GM23248 (cell line): Measurements from ENCODE around the gene MICAL2. TPM values are rescaled to one million over a fixed set of nuclear protein-coding genes. Genes with fewer than 3 reads are reported as not detected.
A peak's percentile ranks its signal among the peaks of the same experiment; 100 is the strongest.

Experiments used
- DNase-seq: peaks from one replicate; pipeline ENCODE4 v3.0.0-alpha.2; 2015
- H2AFZ ChIP-seq: fragments of 200-600 bp; sonication (generic); 2 replicates; pipeline ENCODE4 v1.6.1; 2016; ENCODE audit warnings: antibody characterized with exemption
- H3F3A ChIP-seq: fragments of 200-600 bp; sonication (generic); 2 replicates; pipeline ENCODE4 v1.6.1; 2016; ENCODE audit warnings: mild to moderate bottlenecking, antibody characterized with exemption, mixed run types; ENCODE audit not compliant: insufficient read depth
- H3K27ac ChIP-seq: fragments of 200-600 bp; sonication (generic); 2 replicates; pipeline ENCODE4 v1.5.1; 2016; ENCODE audit warnings: mild to moderate bottlenecking
- H3K27me3 ChIP-seq: fragments of 200-600 bp; sonication (generic); replicated peaks from 2 replicates; pipeline ENCODE4 v1.6.1; 2016; ENCODE audit warnings: mild to moderate bottlenecking; ENCODE audit not compliant: insufficient read depth
- H3K36me3 ChIP-seq: fragments of 200-600 bp; sonication (generic); 2 replicates; pipeline ENCODE4 v1.6.1; 2016; ENCODE audit warnings: low read depth, mild to moderate bottlenecking
- H3K4me1 ChIP-seq: fragments of 200-600 bp; sonication (generic); 2 replicates; pipeline ENCODE4 v1.6.1; 2016; ENCODE audit warnings: mild to moderate bottlenecking; ENCODE audit not compliant: insufficient read depth
- H3K4me2 ChIP-seq: fragments of 200-600 bp; sonication (generic); one replicate; pipeline ENCODE4 v1.6.1; 2016; ENCODE audit warnings: mild to moderate bottlenecking; ENCODE audit not compliant: unreplicated experiment
- H3K4me3 ChIP-seq: fragments of 200-600 bp; sonication (generic); 2 replicates; pipeline ENCODE4 v1.5.1; 2016; ENCODE audit warnings: mild to moderate bottlenecking
- H3K79me2 ChIP-seq: fragments of 200-600 bp; sonication (generic); 2 replicates; pipeline ENCODE4 v1.6.1; 2016; ENCODE audit warnings: mild to moderate bottlenecking; ENCODE audit not compliant: insufficient read depth
- H3K9ac ChIP-seq: fragments of 200-600 bp; sonication (generic); 2 replicates; pipeline ENCODE4 v1.6.1; 2016; ENCODE audit warnings: mild to moderate bottlenecking
- H3K9me2 ChIP-seq: fragments of 200-600 bp; sonication (generic); 2 replicates; pipeline ENCODE4 v1.6.1; 2016; ENCODE audit warnings: mixed run types, mild to moderate bottlenecking, moderate library complexity; ENCODE audit not compliant: insufficient read depth
- H3K9me3 ChIP-seq: fragments of 200-600 bp; sonication (generic); one replicate; pipeline ENCODE4 v1.6.1; 2017; ENCODE audit warnings: low read depth
- H4K20me1 ChIP-seq: fragments of 200-600 bp; sonication (generic); 2 replicates; pipeline ENCODE4 v1.6.0; 2016; ENCODE audit not compliant: insufficient read depth
- EZH2 ChIP-seq: fragments of 200-600 bp; sonication (generic); IDR thresholded peaks from 2 replicates; pipeline ENCODE4 v1.6.1; 2018; ENCODE audit warnings: antibody characterized with exemption, mild to moderate bottlenecking; ENCODE audit not compliant: insufficient read depth, poor library complexity, severe bottlenecking
- EZH2phosphoT487 ChIP-seq: fragments of 200-600 bp; sonication (generic); IDR thresholded peaks from 2 replicates; pipeline ENCODE4 v1.6.1; 2018; ENCODE audit warnings: antibody characterized with exemption, moderate library complexity, mild to moderate bottlenecking, low read depth; ENCODE audit not compliant: insufficient read depth
- WGBS, 2 experiments: methylation state at CpG; one replicate each; pipeline ENCODE4 v1.1.6; 2015 to 2017; ENCODE audit warnings: low lambda C conversion rate in 2 of 2, low coverage in 1 of 2; ENCODE audit errors: missing lambda C conversion rate in 2 of 2; 5-methylcytosine and 5-hydroxymethylcytosine counted together
- in situ Hi-C: fragments of 300-500 bp; cut with MboI; formaldehyde crosslinking; loops from 2 replicates; pipeline ENCODE4 v1.15.0; 2020
- polyA plus RNA-seq: library from polyadenylated mRNA; unstranded; fragments of >200 nt; fragmentation: Nextera tagmentation; extraction: Ambion mirVana; gene quantifications from 2 replicates; pipeline ENCODE4 v1.2.1, GENCODE V29; 2016
- total RNA-seq: library from RNA; depleted of rRNA; stranded (reverse); fragments of >200 nt; shearing (Covaris generic); gene quantifications from 2 replicates; pipeline ENCODE4 v1.2.3, GENCODE V29; 2014

Gene MICAL2
- total and polyA plus RNA-seq, 2 experiments from 2014 or later = 83.3 to 158 TPM

DNA sequence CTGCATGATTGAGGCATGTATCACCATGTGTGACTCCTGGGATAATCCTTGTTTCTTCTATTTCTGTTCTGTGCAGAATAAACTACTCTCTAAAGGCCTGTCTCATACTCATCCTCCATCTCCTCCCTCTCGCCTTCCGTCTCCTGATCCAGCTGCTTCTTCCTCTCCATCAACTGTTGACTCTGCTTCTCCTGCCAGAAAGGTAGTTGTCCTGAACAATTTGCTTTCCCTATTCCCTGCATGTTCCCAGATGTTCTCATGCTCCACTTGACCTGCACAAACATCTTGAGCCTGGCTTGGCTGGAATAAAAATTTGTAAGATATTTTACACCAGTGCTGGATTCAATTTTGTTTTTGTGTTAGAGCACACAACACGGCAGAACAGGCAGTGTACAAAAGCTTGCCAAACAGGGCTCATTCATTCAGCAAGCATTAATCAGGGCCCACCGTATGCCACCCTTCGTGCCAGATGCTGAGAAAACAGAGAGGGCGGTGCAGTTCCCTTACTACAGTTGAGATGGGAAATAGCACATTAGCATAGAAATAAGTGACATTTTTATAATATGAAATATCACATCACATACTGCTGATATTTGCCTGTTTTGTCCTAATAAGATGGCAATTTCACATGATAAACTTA is 133.6 kb downstream of the MICAL2 start:
- Histone ChIP-seq H3K27ac (peak overlapping the region; percentile 23), H3K9me3 (no peaks in the 10 kb centered on the region), H3K4me1 (peaks cover 21% of the 10 kb centered on the region), H3F3A (peaks cover 38% of the 10 kb centered on the region), H3K27me3 (no peaks in the 10 kb centered on the region), H3K9ac (no peak overlapping the region), H3K4me3 (no peak overlapping the region), H4K20me1 (no peaks in the 10 kb centered on the region), H3K4me2 (no peak overlapping the region), H3K79me2 (peaks cover 11% of the 10 kb centered on the region; the same call in 1 of the 2 replicates), H3K9me2 (no peaks in the 10 kb centered on the region), H3K36me3 (peaks cover 18% of the 10 kb centered on the region), H2AFZ (no peak overlapping the region)
- TF ChIP-seq EZH2phosphoT487 = no peak
- TF ChIP-seq EZH2 = no peak
- in situ Hi-C loops = loop anchor here (25.0 kb wide), 1 partner anchor 182 kb away; no protein-coding TSS in a partner anchor
- 52 to 60% methylated on average over 6 of the region's 6 CpGs for WGBS, 2 experiments
- peak; percentile 28 for DNase-seq

GRCh38 chr11:12245091-12245490 is 134.7 kb downstream of the MICAL2 start:
- H3K4me3 ChIP-seq = no peak overlapping the region
- peaks cover 28% of the 10 kb centered on the region for H3F3A ChIP-seq
- peak overlapping the region; percentile 39 for H3K9ac ChIP-seq
- 0 out of 2 replicates have a peak overlapping the region, but pooled peaks have one; percentile 23 for H3K27ac ChIP-seq
- H3K79me2 ChIP-seq = peaks cover 6% of the 10 kb centered on the region; the same call in 1 of the 2 replicates
- no peak for TF ChIP-seq EZH2
- no peak for TF ChIP-seq EZH2phosphoT487
- in situ Hi-C loops = loop anchor here (25.0 kb wide), 1 partner anchor 183 kb away; no protein-coding TSS in a partner anchor
- WGBS, 2 experiments = 33 to 41% methylated on average over 6 of the region's 6 CpGs
- no peaks in the 10 kb centered on the region for H3K9me3 ChIP-seq
- no peaks in the 10 kb centered on the region for H3K27me3 ChIP-seq
- H2AFZ ChIP-seq = no peak overlapping the region
- H4K20me1 ChIP-seq = no peaks in the 10 kb centered on the region
- H3K4me2 ChIP-seq = no peak overlapping the region
- peak; percentile 75 for DNase-seq
- H3K9me2 ChIP-seq = no peaks in the 10 kb centered on the region
- peaks cover 13% of the 10 kb centered on the region for H3K4me1 ChIP-seq
- peaks cover 22% of the 10 kb centered on the region for H3K36me3 ChIP-seq

DNA sequence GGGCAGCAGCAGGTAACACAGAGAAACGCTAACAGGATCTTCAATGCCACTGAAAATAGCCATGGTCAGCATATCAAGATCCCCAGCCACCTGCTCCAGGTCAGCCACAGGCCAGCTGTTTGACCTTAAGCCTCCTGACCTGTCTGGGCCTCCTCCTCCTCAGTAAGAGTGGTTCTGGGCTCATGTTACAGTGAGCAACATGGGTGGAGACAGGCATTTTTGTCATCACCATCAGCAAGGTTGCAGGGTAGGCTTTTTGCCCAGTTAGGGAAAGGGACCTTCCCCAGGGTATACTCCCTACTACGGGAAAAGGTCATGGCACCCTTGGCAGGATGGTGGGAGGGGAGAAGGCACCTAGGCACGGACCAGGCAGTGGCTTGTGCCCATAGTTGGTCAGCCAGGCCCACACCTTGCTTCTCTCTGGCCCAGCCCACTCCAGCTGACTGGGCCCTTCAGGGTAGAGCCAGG is 135.2 kb downstream of the MICAL2 start:
- WGBS, 2 experiments = 62 to 84% methylated on average over 3 of the region's 3 CpGs
- DNase-seq = peak; percentile 45
- H3K36me3 ChIP-seq = peaks cover 24% of the 10 kb centered on the region
- no peak overlapping the region for H3K4me3 ChIP-seq
- no peaks in the 10 kb centered on the region for H4K20me1 ChIP-seq
- in situ Hi-C loops = loop anchor here (25.0 kb wide), 1 partner anchor 183 kb away; no protein-coding TSS in a partner anchor
- peaks cover 6% of the 10 kb centered on the region; the same call in 1 of the 2 replicates for H3K79me2 ChIP-seq
- no peak overlapping the region for H3K4me2 ChIP-seq
- H3K27me3 ChIP-seq = no peaks in the 10 kb centered on the region
- TF ChIP-seq EZH2phosphoT487 (no peak), EZH2 (no peak)
- peaks cover 28% of the 10 kb centered on the region for H3F3A ChIP-seq
- H3K4me1 ChIP-seq = peaks cover 13% of the 10 kb centered on the region
- H3K9me3 ChIP-seq = no peaks in the 10 kb centered on the region
- peak overlapping the region; percentile 5; the same call in 1 of the 2 replicates for H3K27ac ChIP-seq
- peak overlapping the region; percentile 39 for H3K9ac ChIP-seq
- H3K9me2 ChIP-seq = no peaks in the 10 kb centered on the region
- H2AFZ ChIP-seq = no peak overlapping the region

DNA sequence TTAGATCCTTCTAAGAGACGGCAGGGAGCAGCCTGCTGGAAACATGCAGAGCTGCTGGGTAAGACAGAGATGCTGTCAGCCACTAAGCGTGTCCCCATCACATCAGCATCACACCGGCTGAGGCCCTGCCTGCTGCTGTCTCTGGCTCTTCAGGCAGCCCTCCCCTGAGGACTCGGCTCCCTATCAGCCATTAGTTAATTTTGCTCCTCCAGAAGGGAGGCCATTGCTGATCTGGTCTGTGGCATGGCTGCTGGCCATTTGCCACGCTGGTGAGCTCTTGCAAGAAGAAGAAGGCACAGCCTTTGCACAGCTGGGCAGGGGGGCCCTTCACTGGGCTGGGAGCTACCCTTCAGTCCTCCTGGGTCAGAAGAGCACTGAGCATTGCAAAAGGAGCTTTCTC is 135.8 kb downstream of the MICAL2 start:
- no peak for DNase-seq
- Histone ChIP-seq H3K9ac (no peak overlapping the region), H2AFZ (no peak overlapping the region), H4K20me1 (no peaks in the 10 kb centered on the region), H3K9me2 (no peaks in the 10 kb centered on the region), H3K27me3 (no peaks in the 10 kb centered on the region), H3K36me3 (peaks cover 28% of the 10 kb centered on the region), H3K4me1 (peaks cover 13% of the 10 kb centered on the region), H3K27ac (no peak overlapping the region), H3K4me3 (no peak overlapping the region), H3K4me2 (no peak overlapping the region), H3F3A (peaks cover 28% of the 10 kb centered on the region), H3K9me3 (no peaks in the 10 kb centered on the region), H3K79me2 (peaks cover 6% of the 10 kb centered on the region; the same call in 1 of the 2 replicates)
- TF ChIP-seq EZH2 (no peak), EZH2phosphoT487 (no peak)
- in situ Hi-C loops = loop anchor here (25.0 kb wide), 1 partner anchor 184 kb away; no protein-coding TSS in a partner anchor
- WGBS, 2 experiments = 85 to 91% methylated on average over 5 of the region's 5 CpGs
